ENCODE measurements around the gene TXNL4A. TPM values are rescaled to one million over a fixed set of nuclear protein-coding genes. Genes with fewer than 3 reads are reported as not detected.

TXNL4A gene
- total and polyA plus RNA-seq, 2 donors, result 31.0 to 66.9 TPM

DNA sequence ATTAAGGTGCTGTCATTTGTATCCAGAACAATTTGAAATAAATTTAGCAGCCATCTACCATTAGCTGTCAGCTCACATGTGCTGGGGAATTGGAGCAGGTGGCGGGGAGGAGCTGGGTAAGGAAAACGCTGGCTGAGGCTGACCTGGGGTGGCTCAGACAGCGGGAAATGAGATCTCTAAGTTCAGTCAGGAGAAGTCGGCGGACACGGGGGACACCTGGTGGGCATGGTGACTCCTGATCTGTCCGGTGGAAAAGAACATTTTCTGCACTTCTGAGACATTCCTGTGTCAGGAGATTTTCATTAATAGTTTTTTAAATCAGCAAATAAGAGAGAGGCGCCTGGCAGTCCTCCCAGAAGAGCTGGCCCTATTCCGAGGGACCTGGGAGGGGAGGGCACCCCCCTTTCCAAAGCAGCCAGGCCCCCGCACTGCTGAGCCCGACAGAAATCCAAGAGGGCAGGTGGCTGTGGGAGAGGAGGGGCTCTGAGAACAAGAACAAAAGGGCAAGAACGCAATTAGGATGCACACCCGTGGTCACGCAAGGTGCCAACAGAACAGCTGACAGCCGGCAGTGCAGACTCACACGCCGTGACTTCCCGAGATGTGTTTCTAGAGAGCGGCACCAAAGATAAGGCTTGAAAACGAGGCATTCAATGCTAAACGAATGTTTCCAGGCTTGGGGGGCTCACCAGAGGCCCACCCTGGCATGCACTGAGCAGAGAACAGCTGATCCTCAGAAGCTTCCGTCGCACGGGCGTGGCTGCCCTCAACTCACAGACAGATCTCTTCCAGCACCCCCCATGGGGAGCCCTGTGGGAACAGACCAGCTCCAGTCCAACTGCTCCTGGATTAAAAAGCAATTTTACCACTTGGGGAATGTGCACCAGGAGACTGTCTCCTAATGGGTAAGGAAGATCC, 63.3 kb downstream of the TXNL4A start:
- WGBS, result 72% methylated on average over 25 of the region's 25 CpGs
- DNase-seq (ENCODE audit: extremely low spot score), result no peak
- no peak overlapping the region for H3K27ac ChIP-seq (ENCODE audit: low read depth)
- H3K4me3 ChIP-seq (ENCODE audit: low read depth, low read length), result no peak overlapping the region
- no peaks in the 10 kb centered on the region for H3K4me1 ChIP-seq (ENCODE audit: insufficient read depth)
- H3K36me3 ChIP-seq (ENCODE audit: insufficient read depth), result peaks cover 2% of the 10 kb centered on the region

- Histone ChIP-seq H3K36me3 (ENCODE audit: insufficient read depth) (peaks cover 2% of the 10 kb centered on the region), H3K4me1 (ENCODE audit: insufficient read depth) (no peaks in the 10 kb centered on the region), H3K4me3 (ENCODE audit: low read depth, low read length) (no peak overlapping the region), H3K27ac (ENCODE audit: low read depth) (no peak overlapping the region)
- DNase-seq (ENCODE audit: extremely low spot score), result no peak
- 98% methylated on average over 26 of the region's 26 CpGs for WGBS
Observed at GRCh38 chr18:79923896-79924585, 64.3 kb downstream of the TXNL4A start.

- Histone ChIP-seq H3K36me3 (ENCODE audit: insufficient read depth) (no peaks in the 10 kb centered on the region), H3K27ac (ENCODE audit: low read depth) (no peak overlapping the region), H3K4me3 (ENCODE audit: low read depth, low read length) (no peak overlapping the region), H3K4me1 (ENCODE audit: insufficient read depth) (no peaks in the 10 kb centered on the region)
- WGBS, result 91% methylated on average over 17 of the region's 17 CpGs
- no peak for DNase-seq (ENCODE audit: extremely low spot score)
Observed at GRCh38 chr18:79922971-79923411, 65.4 kb downstream of the TXNL4A start.

GRCh38 chr18:79921984-79922965, 66.1 kb downstream of the TXNL4A start:
- Histone ChIP-seq H3K4me1 (ENCODE audit: insufficient read depth) (no peaks in the 10 kb centered on the region), H3K4me3 (ENCODE audit: low read depth, low read length) (no peak overlapping the region), H3K27ac (ENCODE audit: low read depth) (no peak overlapping the region), H3K36me3 (ENCODE audit: insufficient read depth) (no peaks in the 10 kb centered on the region)
- WGBS, result 97% methylated on average over 24 of the region's 24 CpGs
- DNase-seq (ENCODE audit: extremely low spot score), result no peak

Other genes starting within 250 kb of the TXNL4A start
- 0.21 TPM for gene KCNG2, start 190.6 kb downstream of the TXNL4A start, total RNA-seq
- 0.46 TPM for gene KCNG2, start 190.6 kb downstream of the TXNL4A start, polyA plus RNA-seq
- gene SLC66A2, start 36.9 kb downstream of the TXNL4A start, total RNA-seq, result 14.8 TPM
- gene SLC66A2, start 36.9 kb downstream of the TXNL4A start, polyA plus RNA-seq, result 47.8 TPM
- 4.9 TPM for gene HSBP1L1, start 23.9 kb downstream of the TXNL4A start, total RNA-seq
- 8.6 TPM for gene HSBP1L1, start 23.9 kb downstream of the TXNL4A start, polyA plus RNA-seq
- gene RBFA, start 45.9 kb upstream of the TXNL4A start, total RNA-seq, result 33.3 TPM
- gene RBFA, start 45.9 kb upstream of the TXNL4A start, polyA plus RNA-seq, result 22.7 TPM
- 23.7 TPM for gene ADNP2, start 120.7 kb upstream of the TXNL4A start, total RNA-seq
- 11.2 TPM for gene ADNP2, start 120.7 kb upstream of the TXNL4A start, polyA plus RNA-seq

Measured in urinary bladder (tissue), 4 donors.